Gastroesophageal sphincter (tissue), 4 donors: ENCODE measurements around the gene CLIP1. TPM values are rescaled to one million over a fixed set of nuclear protein-coding genes. Genes with fewer than 3 reads are reported as not detected.
"Not testable (repeated sequence)": the region's sequence is repeated elsewhere in the genome, so short reads cannot be mapped to it uniquely, and the experiment has no call there.

Experiments used
- ATAC-seq: fragments of 150-250 bp; one replicate; pipeline ENCODE4 v1.9.1; 2016; ENCODE audit warnings: mild to moderate bottlenecking, moderate library complexity
- H3K27ac ChIP-seq, 4 donors: fragments of 200-600 bp; sonication (generic) in 3 of 4; 1 replicate in 3 of 4; 2 replicates in 1 of 4; pipeline ENCODE4 v1.5.1; 2016 to 2019
- H3K27me3 ChIP-seq: fragments of 200-600 bp; sonication (generic); one replicate; pipeline ENCODE4 v1.5.1; 2019
- H3K36me3 ChIP-seq, 2 donors: fragments of 200-600 bp; sonication (generic); one replicate each; pipeline ENCODE4 v1.5.1; 2019; ENCODE audit warnings: control low read depth in 1 of 2
- H3K4me1 ChIP-seq, 3 donors: fragments of 200-600 bp; sonication (generic); 1 replicate in 2 of 3; 2 replicates in 1 of 3; pipeline ENCODE4 v1.5.1; 2016 to 2019; ENCODE audit warnings: control low read depth in 2 of 3
- H3K4me3 ChIP-seq, 2 donors: fragments of 200-600 bp; sonication (generic); one replicate each; pipeline ENCODE4 v1.5.1; 2019; ENCODE audit warnings: mild to moderate bottlenecking in 1 of 2, moderate library complexity in 1 of 2
- H3K9me3 ChIP-seq, 3 donors: fragments of 200-600 bp; sonication (generic); one replicate each; pipeline ENCODE4 v1.5.1; 2017 to 2019; ENCODE audit warnings: control low read depth in 2 of 3
- CTCF ChIP-seq, 4 experiments: fragments of 200-600 bp in 2 of 4; fragments of 450-650 bp in 2 of 4; sonication (generic) in 1 of 4; IDR thresholded peaks; one replicate each; pipeline ENCODE4 v1.5.1; 2017 to 2019; ENCODE audit warnings: antibody characterized with exemption in 4 of 4, mild to moderate bottlenecking in 2 of 4, moderate library complexity in 2 of 4
- EP300 ChIP-seq: sonication (generic); formaldehyde crosslinking; IDR thresholded peaks from one replicate; pipeline ENCODE4 v1.6.1; 2017; ENCODE audit warnings: antibody characterized with exemption, mild to moderate bottlenecking
- POLR2A ChIP-seq, 2 donors: fragments of 450-650 bp; IDR thresholded peaks; one replicate each; pipeline ENCODE4 v1.6.1; 2017; ENCODE audit warnings: antibody characterized with exemption in 2 of 2, mild to moderate bottlenecking in 2 of 2, moderate library complexity in 1 of 2
- POLR2AphosphoS5 ChIP-seq: sonication (generic); formaldehyde crosslinking; IDR thresholded peaks from one replicate; pipeline ENCODE4 v1.6.1; 2017; ENCODE audit warnings: antibody characterized with exemption
- WGBS, 2 donors: methylation state at CpG; one replicate each; pipeline ENCODE4 v1.1.5; 2018; ENCODE audit warnings: low coverage in 1 of 2; 5-methylcytosine and 5-hydroxymethylcytosine counted together
- total RNA-seq, 4 donors: library from RNA; depleted of rRNA; stranded (reverse); fragments of >200 nt; gene quantifications; one replicate each; pipeline ENCODE4 v1.1.0, GENCODE V29; 2016

CLIP1 gene
- total RNA-seq, 4 donors from 2014 or later = 186 to 272 (median 208) TPM

GRCh38 chr12:122374707-122375106 lies 47.8 kb downstream of the CLIP1 start:
- Histone ChIP-seq H3K9me3 (no peaks in the 10 kb centered on the region), H3K36me3 (peaks cover 0 to 58% of the 10 kb centered on the region in 2 donors), H3K27me3 (no peaks in the 10 kb centered on the region), H3K4me1 (peaks cover 0 to 74% (median 12%) of the 10 kb centered on the region in 3 donors), H3K27ac (peak overlapping the region; percentile 66 to 90 (median 82)), H3K4me3 (no peak overlapping the region)
- TF ChIP-seq CTCF (IDR thresholded peaks at IDR 0.05) (no peak), POLR2AphosphoS5 (peak; percentile 49)
- WGBS, 2 donors = 51 to 58% methylated on average over 4 to 5 of the region's 5 CpGs
- peak; percentile 63 for ATAC-seq

- ATAC-seq = no peak
- H3K36me3 ChIP-seq = peaks cover 0 to 26% of the 10 kb centered on the region in 2 donors
- WGBS, 2 donors = 48 to 49% methylated on average over 5 to 7 of the region's 8 CpGs
Measured at GRCh38 chr12:122371475-122372045, 50.9 kb downstream of the CLIP1 start.

GRCh38 chr12:122368361-122369073 lies 54.0 kb downstream of the CLIP1 start:
- H3K27me3 ChIP-seq = no peaks in the 10 kb centered on the region
- H3K4me3 ChIP-seq = no peak overlapping the region
- no peak for ATAC-seq
- 48 to 52% methylated on average over 8 to 10 of the region's 10 CpGs for WGBS, 2 donors
- peaks cover 3 to 81% (median 16%) of the 10 kb centered on the region in 3 donors for H3K4me1 ChIP-seq
- TF ChIP-seq POLR2A (IDR thresholded peaks at IDR 0.05) = no peak
- no peak for TF ChIP-seq EP300
- no peak for TF ChIP-seq POLR2AphosphoS5
- TF ChIP-seq CTCF (IDR thresholded peaks at IDR 0.05) = no peak
- no peaks in the 10 kb centered on the region for H3K9me3 ChIP-seq
- peak overlapping the region; percentile 13 to 90 (median 84) for H3K27ac ChIP-seq
- peaks cover 0 to 22% of the 10 kb centered on the region in 2 donors for H3K36me3 ChIP-seq

More at GRCh38 chr12:122371475-122372045, 50.9 kb downstream of the CLIP1 start:
- Histone ChIP-seq H3K27me3 (no peaks in the 10 kb centered on the region), H3K4me1 (peaks cover 2 to 93% (median 24%) of the 10 kb centered on the region in 3 donors), H3K27ac (peak overlapping the region; percentile 30 to 90 (median 72)), H3K4me3 (no peak overlapping the region), H3K9me3 (no peaks in the 10 kb centered on the region)
- no peak for TF ChIP-seq POLR2A (IDR thresholded peaks at IDR 0.05)

GRCh38 chr12:122367632-122368031 lies 54.8 kb downstream of the CLIP1 start:
- H3K9me3 ChIP-seq, H3K4me3 ChIP-seq, H3K27me3 ChIP-seq, ATAC-seq: not testable (repeated sequence)
- Histone ChIP-seq H3K36me3 (peaks cover 0 to 25% of the 10 kb centered on the region in 2 donors), H3K27ac (peak overlapping the region; percentile 13 to 90 (median 84)), H3K4me1 (peaks cover 3 to 75% (median 16%) of the 10 kb centered on the region in 3 donors)

- H3K27me3 ChIP-seq = no peaks in the 10 kb centered on the region
- peak; percentile 92 for ATAC-seq
- peak overlapping the region; percentile 57 to 90 (median 84) for H3K27ac ChIP-seq
- no peaks in the 10 kb centered on the region for H3K9me3 ChIP-seq
- H3K36me3 ChIP-seq = peaks cover 0 to 23% of the 10 kb centered on the region in 2 donors
- 11 to 31% methylated on average over 3 of the region's 3 CpGs for WGBS, 2 donors
- TF ChIP-seq POLR2AphosphoS5 (peak; percentile 58), POLR2A (IDR thresholded peaks at IDR 0.05) (no peak)
- H3K4me3 ChIP-seq = no peak overlapping the region
- H3K4me1 ChIP-seq = peaks cover 3 to 69% (median 16%) of the 10 kb centered on the region in 3 donors
Measured at GRCh38 chr12:122366685-122367475, 55.6 kb downstream of the CLIP1 start.

- not testable (repeated sequence) for ATAC-seq, H3K9me3 ChIP-seq, H3K27me3 ChIP-seq, H3K4me3 ChIP-seq
- Histone ChIP-seq H3K27ac (peak overlapping the region in 2 of 4 donors; percentile 80 to 90), H3K36me3 (peaks cover 3 to 35% of the 10 kb centered on the region in 2 donors), H3K4me1 (peaks cover 3 to 52% (median 16%) of the 10 kb centered on the region in 3 donors)
- 45 to 51% methylated on average over 5 of the region's 5 CpGs for WGBS, 2 donors
Measured at GRCh38 chr12:122365226-122365625, 57.2 kb downstream of the CLIP1 start.
